GM10248 (cell line): ENCODE results near the gene PARS2.

Experiments used
- CTCF ChIA-PET: fragments of 300-600 bp; sonication (Branson Sonifier 250); formaldehyde crosslinking; extraction: SDS; loops from one replicate; lab custom pipeline; 2021; ENCODE audit warnings: antibody characterized with exemption; lab: Yijun Ruan, JAX
- POLR2A ChIA-PET: fragments of 350-650 bp; sonication (Branson Sonifier 250); formaldehyde crosslinking; extraction: SDS; loops from one replicate; lab custom pipeline; 2020; ENCODE audit warnings: antibody characterized with exemption; lab: Yijun Ruan, JAX
- DNase-seq: peaks from one replicate; pipeline ENCODE4 v3.0.0; 2012; ENCODE audit errors: extremely low spot score
- TF ChIP-seq, protein P1 (sequence below): IDR thresholded peaks from 2 replicates; pipeline ENCODE4 v1.5.1; 2012; ENCODE audit warnings: mild to moderate bottlenecking, low read depth; ENCODE audit errors: extremely low read depth, missing control alignments, control extremely low read depth

The PARS2 gene

GRCh38 chr1:54721719-54722118 lies 42.6 kb downstream of the PARS2 start:
- CTCF ChIA-PET, result interaction anchor here (1.3 kb wide), 1 partner anchor 9 kb away, joined by 4 read pairs; no protein-coding TSS in a partner anchor
- TF ChIP-seq, protein P1, sequence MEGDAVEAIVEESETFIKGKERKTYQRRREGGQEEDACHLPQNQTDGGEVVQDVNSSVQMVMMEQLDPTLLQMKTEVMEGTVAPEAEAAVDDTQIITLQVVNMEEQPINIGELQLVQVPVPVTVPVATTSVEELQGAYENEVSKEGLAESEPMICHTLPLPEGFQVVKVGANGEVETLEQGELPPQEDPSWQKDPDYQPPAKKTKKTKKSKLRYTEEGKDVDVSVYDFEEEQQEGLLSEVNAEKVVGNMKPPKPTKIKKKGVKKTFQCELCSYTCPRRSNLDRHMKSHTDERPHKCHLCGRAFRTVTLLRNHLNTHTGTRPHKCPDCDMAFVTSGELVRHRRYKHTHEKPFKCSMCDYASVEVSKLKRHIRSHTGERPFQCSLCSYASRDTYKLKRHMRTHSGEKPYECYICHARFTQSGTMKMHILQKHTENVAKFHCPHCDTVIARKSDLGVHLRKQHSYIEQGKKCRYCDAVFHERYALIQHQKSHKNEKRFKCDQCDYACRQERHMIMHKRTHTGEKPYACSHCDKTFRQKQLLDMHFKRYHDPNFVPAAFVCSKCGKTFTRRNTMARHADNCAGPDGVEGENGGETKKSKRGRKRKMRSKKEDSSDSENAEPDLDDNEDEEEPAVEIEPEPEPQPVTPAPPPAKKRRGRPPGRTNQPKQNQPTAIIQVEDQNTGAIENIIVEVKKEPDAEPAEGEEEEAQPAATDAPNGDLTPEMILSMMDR, result no peak
- POLR2A ChIA-PET, result no interaction called here
- DNase-seq, result no peak

DNA sequence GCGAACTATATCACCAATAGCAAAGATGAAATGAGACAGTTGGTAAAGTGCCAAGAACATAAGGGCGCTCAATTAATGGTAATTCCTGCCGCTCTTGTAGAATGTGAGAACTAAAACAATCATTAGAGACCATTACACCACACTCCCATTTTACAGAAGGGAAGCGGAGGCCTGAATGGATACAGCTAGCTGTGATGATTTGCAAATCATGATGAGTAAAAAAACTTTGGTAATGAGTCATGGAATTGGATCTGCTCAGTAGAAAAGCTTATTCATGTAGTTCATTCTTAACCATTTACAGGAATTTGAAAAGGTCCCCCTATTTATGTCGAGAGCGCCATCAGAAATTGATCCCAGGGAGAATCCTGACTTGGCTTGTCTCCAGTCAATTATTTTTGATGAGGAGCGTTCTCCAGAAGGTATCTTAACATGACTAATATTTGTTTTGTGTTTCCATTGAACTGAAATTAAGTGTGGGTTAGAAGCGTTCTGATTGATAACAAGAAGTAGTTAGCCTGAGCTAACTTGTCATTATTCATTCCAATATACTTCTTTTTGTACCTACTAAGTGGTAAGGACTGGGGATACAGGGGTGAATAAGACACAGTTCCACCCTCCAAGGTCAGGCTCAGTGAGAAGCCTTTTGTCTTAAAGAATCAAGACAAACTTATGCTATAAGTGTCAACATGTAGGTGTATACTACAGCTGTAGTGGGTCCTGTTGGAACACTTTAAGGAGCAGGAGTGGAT lies 47.9 kb downstream of the PARS2 start:
- ChIA-PET CTCF (interaction anchor here (0.6 to 1.7 kb wide), 3 partner anchors 49 to 517 kb away, joined by 3 to 5 read pairs (median 3); partner anchors contain the start of genes CYB5RL and MRPL37), POLR2A (interaction anchor here (1.3 kb wide), 1 partner anchor 84 kb away, joined by 3 read pairs; the partner anchor contains the start of gene TTC22)
- no peak for DNase-seq
- TF ChIP-seq, protein P1, result no peak

DNA sequence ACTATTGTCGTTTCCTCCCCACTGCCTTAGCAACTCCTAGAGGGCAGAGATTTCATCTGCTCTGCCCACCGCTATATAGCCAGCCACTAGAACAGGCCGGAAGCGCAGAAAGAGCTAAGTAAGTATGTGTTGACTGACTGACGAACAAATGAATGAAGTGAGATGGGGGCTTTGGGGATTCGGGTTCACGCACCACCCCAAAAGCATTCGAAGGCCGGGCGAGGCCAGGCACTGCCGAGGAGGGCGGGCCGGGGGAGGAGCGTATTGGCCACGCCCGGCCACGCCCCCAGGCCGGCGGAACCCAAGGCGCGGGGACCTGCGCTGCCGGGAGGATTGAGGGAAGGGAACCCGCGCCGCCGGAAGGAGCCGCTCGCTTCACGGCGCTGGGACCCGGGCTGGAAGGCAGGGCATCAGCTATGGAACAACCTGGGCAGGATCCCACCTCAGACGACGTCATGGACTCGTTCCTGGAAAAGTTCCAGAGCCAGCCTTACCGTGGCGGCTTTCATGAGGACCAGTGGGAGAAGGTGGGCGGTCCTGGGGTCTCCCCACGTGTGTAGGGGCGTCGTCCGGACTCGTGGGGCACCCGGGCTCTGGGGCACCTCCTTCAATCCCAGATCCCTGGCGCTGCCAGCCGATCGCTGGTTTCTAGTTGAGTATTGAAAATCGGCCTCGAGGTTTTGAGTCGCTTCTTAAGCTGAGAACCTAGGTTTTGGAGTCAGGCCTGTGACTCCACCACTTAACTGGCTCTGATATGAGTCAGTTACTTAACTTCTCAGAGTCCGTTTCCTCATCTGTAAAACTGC lies 48.6 kb downstream of the PARS2 start, which contains the start of gene TTC4:
TSS of gene TTC4 (plus strand) at position 369 of the 806 bp plus-strand sequence. CDS start at position 417, 48 bp downstream.
- POLR2A ChIA-PET, result interaction anchor here (1.3 kb wide), 1 partner anchor 85 kb away, joined by 3 read pairs; the partner anchor contains the start of gene TTC22
- TF ChIP-seq, protein P1, result no peak
- peak; percentile 95 for DNase-seq
- CTCF ChIA-PET, result interaction anchor here (1.3 to 1.7 kb wide), 2 partner anchors 12 to 50 kb away, joined by 3 to 5 read pairs; no protein-coding TSS in a partner anchor

DNA sequence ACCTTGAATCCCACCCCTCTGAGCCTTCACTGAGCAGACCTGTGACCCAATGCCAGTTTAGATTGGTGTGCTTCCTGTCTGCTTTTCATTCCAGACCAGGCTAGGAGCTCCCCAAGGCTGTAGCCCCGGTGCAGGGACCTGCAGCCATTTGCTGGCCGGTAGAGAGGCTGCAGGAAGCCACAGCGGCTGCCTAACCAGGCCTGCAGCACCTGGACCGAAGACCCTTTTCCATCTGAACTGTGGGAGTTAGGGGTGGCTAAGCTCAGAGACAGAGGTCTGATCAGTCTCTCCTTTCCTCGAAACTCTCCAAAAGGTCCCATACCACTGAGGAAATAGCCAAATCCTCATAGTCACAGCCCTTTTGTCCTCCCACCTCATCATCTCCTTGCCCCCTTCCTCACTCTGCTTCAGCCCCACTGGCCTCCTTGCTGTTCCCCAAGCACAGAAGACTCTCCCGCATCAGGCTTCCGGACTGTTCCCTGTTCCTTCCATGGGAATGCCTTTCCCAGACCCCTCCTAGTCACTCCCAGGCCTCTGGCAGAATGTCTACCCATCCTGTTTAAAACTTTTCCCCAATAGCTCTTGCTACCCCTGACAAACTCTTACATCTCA lies 49.3 kb downstream of the PARS2 start:
- POLR2A ChIA-PET, result interaction anchor here (1.3 kb wide), 1 partner anchor 86 kb away, joined by 3 read pairs; the partner anchor contains the start of gene TTC22
- DNase-seq, result no peak
- TF ChIP-seq, protein P1, result no peak
- CTCF ChIA-PET, result interaction anchor here (1.3 to 1.7 kb wide), 2 partner anchors 13 to 50 kb away, joined by 3 to 5 read pairs; no protein-coding TSS in a partner anchor

- TF ChIP-seq, protein P1, result no peak
- CTCF ChIA-PET, result no interaction called here
- DNase-seq, result no peak
- POLR2A ChIA-PET, result no interaction called here
Observed at GRCh38 chr1:54711536-54711935, 52.8 kb downstream of the PARS2 start.
